Measurements from ENCODE around the gene CD300LD. TPM values are rescaled to one million over a fixed set of nuclear protein-coding genes. Genes with fewer than 3 reads are reported as not detected.

CD300LD gene
- total RNA-seq, 2 experiments from 2014 or later, result not detected

GRCh38 chr17:74555427-74555940 is 36.6 kb downstream of the CD300LD start:
- Mint-ChIP-seq H3K9me3 (no peaks in the 10 kb centered on the region), H3K27me3 (no peaks in the 10 kb centered on the region), H3K27ac (no peak overlapping the region), H3K36me3 (ENCODE audit: low read depth) (no peaks in the 10 kb centered on the region), H3K4me3 (no peak overlapping the region), H3K4me1 (ENCODE audit: low read depth) (peaks cover 5% of the 10 kb centered on the region)
- TF ChIP-seq CTCF (IDR thresholded peaks at IDR 0.05), result no peak
- intact Hi-C loops (cut with micrococcal nuclease), result no loop called here
- DNase-seq (no peak), ATAC-seq (no peak)
- POLR2A ChIA-PET, result no interaction called here
- CTCF ChIA-PET, result interaction anchor here (1.0 kb wide), 1 partner anchor 11 kb away, joined by 5 read pairs; no protein-coding TSS in a partner anchor

DNA sequence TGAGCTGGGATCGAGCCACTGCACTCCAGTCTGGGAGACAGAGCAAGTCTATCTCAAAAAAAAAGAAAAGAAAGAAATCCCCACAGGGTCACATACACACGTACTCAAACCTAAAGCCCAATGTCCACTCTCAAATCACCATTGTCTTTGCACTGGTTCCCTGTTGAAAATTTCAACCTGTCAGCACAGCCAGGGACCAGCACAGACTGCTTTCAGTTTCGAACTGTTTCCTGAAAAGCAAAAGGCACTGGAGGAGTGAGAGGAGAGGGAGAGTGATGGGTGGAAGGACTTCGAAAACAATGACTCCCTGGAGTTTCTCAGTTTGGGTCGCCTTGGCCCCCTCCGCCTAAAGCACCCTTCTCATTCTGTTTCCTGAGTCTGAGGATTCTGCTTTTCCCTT is 37.2 kb downstream of the CD300LD start:
- no peak for TF ChIP-seq CTCF (IDR thresholded peaks at IDR 0.05)
- Mint-ChIP-seq H3K4me3 (no peak overlapping the region), H3K36me3 (ENCODE audit: low read depth) (no peaks in the 10 kb centered on the region), H3K9me3 (no peaks in the 10 kb centered on the region), H3K27me3 (peaks cover 3% of the 10 kb centered on the region), H3K27ac (no peak overlapping the region), H3K4me1 (ENCODE audit: low read depth) (peaks cover 5% of the 10 kb centered on the region)
- CTCF ChIA-PET, result interaction anchor here (0.8 kb wide), 1 partner anchor 32 kb away, joined by 3 read pairs; no protein-coding TSS in a partner anchor
- intact Hi-C loops (cut with micrococcal nuclease), result no loop called here
- ATAC-seq (no peak), DNase-seq (no peak)
- POLR2A ChIA-PET, result no interaction called here

- no peak for DNase-seq
- peaks cover 7% of the 10 kb centered on the region for H3K4me1 Mint-ChIP-seq (ENCODE audit: low read depth)
- peaks cover 4% of the 10 kb centered on the region for H3K27me3 Mint-ChIP-seq
- CTCF ChIA-PET, result interaction anchor here (0.9 to 1.8 kb wide), 2 partner anchors 9 to 14 kb away, joined by 3 to 9 read pairs; partner anchors contain the start of gene CD300H
- H3K4me3 Mint-ChIP-seq, result no peak overlapping the region
- H3K9me3 Mint-ChIP-seq, result no peaks in the 10 kb centered on the region
- intact Hi-C loops (cut with micrococcal nuclease), result no loop called here
- H3K36me3 Mint-ChIP-seq (ENCODE audit: low read depth), result no peaks in the 10 kb centered on the region
- no peak for ATAC-seq
- TF ChIP-seq CTCF (IDR thresholded peaks at IDR 0.05), result no peak
- H3K27ac Mint-ChIP-seq, result no peak overlapping the region
- POLR2A ChIA-PET, result no interaction called here
Measured at GRCh38 chr17:74552037-74552436, 40.0 kb downstream of the CD300LD start.

GRCh38 chr17:74550602-74551001 is 41.5 kb downstream of the CD300LD start:
- Mint-ChIP-seq H3K9me3 (no peaks in the 10 kb centered on the region), H3K4me3 (no peak overlapping the region), H3K36me3 (ENCODE audit: low read depth) (no peaks in the 10 kb centered on the region), H3K4me1 (ENCODE audit: low read depth) (peaks cover 7% of the 10 kb centered on the region), H3K27ac (no peak overlapping the region), H3K27me3 (peaks cover 4% of the 10 kb centered on the region)
- intact Hi-C loops (cut with micrococcal nuclease), result no loop called here
- ATAC-seq, result no peak
- POLR2A ChIA-PET, result no interaction called here
- CTCF ChIA-PET, result no interaction called here
- no peak for DNase-seq
- TF ChIP-seq CTCF (IDR thresholded peaks at IDR 0.05), result no peak

DNA sequence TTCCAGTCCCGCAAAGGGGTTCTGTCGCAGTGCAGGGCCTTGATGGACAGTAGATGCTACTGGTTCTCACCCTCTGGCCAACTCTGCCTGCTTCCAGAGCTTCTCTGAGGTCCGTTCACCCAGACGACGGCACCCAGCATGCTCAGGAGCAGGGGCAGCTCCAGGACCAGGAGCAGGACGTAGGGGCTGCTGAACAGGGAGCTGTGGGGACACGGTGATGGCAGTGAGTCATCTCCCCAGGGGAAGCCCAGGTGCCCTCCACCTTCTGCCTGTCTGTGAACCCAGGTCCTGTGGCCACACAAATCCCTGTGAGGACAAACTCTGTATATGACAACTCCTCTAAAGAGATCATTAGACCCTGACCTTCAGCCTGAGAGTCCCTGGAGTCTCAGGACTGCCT is 42.7 kb downstream of the CD300LD start:
- no peak overlapping the region for H3K27ac Mint-ChIP-seq
- peaks cover 4% of the 10 kb centered on the region for H3K27me3 Mint-ChIP-seq
- peaks cover 7% of the 10 kb centered on the region for H3K4me1 Mint-ChIP-seq (ENCODE audit: low read depth)
- no peaks in the 10 kb centered on the region for H3K36me3 Mint-ChIP-seq (ENCODE audit: low read depth)
- DNase-seq, result no peak
- no peaks in the 10 kb centered on the region for H3K9me3 Mint-ChIP-seq
- no peak for TF ChIP-seq CTCF (IDR thresholded peaks at IDR 0.05)
- intact Hi-C loops (cut with micrococcal nuclease), result no loop called here
- no peak for ATAC-seq
- H3K4me3 Mint-ChIP-seq, result no peak overlapping the region
- POLR2A ChIA-PET, result no interaction called here
- CTCF ChIA-PET, result no interaction called here
